GM18520 (cell line): ENCODE results near the gene FUOM.

Experiments
- ATAC-seq: cut with Tn5 transposase; IDR thresholded peaks from one replicate; pipeline ENCODE4 v1.9.1; 2021; ENCODE audit not compliant: unreplicated experiment

FUOM gene, protein sequence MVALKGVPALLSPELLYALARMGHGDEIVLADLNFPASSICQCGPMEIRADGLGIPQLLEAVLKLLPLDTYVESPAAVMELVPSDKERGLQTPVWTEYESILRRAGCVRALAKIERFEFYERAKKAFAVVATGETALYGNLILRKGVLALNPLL

DNA sequence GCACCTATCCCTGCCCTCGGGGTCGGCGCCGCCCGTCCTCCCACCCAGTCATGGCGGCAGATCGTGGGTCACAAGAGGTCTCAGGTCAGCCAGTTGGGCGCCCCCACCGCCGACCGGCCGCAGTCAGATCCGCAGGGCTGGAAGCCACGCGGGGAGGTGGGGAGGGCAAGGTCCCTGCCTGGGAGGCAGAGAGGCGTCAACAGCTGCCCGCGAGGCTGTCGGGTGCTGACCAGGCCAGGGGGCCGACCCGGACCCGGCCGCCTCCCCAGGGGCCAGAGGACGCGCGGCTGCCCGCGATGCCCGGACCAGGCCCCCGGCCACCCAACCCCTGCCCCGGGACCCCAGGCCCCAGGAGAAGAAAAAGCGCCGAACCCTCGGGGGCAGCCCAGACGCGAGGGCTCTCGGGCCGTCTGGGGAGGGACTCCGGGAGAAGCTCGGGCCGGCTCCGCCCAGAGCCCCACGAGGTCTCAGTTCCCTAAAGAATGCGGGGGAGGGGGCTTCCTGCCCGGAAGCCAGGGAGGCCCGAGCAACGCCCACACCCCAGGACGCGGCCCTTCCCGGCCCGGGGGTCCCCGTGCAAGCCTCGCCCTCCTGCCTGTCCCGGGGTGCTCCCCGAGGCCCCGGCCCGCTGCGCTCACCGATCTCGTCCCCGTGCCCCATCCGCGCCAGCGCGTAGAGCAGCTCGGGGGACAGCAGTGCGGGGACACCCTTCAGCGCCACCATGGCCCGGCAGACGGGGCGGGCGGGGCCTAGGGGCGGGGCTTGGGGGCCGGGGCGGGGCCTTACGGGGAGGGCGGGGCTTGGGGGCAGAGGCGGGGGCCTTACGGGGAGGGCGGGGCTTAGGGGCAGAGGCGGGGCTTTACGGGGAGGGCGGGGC is at the start of gene FUOM:
FUOM (minus strand) TSS at position 735 of the 877 bp plus-strand sequence; CDS start at position 723, 12 bp downstream.
- ATAC-seq = no peak

DNA sequence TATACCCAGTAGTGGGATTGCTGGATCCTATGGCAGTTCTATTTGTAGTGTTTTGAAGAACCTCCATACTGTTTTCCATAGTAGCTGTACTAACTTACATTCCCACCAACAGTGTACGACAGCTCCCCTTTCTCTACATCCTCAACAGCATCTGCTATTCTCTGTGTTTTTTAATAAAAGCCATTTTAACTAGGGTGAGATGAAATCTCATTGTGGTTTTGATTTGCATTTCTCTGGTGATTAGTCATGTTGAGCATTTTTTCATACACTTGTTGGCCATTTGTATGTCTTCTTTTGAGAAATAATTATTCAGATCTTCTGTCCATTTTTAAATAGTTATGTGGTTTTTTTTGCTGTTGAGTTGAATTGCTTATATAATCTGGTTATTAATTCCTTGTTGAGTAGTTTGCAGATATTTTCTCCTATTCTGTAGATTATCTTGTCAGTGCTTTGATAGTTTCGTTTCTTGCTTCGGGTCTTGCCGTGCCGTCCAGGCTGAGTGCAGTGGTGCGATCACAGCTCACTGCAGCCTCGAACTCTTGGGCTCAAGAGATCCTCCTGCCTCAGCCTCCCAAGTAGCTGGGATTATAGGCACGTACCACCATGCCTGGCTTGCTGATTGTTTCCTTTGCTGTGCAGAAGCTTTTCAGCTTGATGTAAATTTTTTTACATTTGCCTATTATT is 48.2 kb upstream of the FUOM start:
- no peak for ATAC-seq

DNA sequence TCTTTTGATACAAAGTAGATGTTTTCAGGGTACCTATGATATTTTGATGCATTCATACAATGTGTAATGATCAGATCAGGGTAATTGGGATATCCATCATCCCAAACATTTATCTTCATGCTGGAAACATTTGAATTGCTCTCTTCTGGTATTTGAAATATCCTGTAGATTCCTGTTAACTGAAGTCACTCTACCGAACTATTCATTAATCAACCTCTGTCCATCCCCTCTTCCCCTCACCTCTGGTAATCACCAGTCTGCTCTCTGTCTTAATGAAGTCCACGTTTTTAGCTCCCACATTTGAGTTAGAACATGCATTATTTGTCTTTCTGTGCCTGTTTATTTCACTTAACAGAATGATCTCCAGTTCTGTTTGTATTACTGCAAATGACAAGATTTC is 47.5 kb upstream of the FUOM start:
- ATAC-seq = no peak

DNA sequence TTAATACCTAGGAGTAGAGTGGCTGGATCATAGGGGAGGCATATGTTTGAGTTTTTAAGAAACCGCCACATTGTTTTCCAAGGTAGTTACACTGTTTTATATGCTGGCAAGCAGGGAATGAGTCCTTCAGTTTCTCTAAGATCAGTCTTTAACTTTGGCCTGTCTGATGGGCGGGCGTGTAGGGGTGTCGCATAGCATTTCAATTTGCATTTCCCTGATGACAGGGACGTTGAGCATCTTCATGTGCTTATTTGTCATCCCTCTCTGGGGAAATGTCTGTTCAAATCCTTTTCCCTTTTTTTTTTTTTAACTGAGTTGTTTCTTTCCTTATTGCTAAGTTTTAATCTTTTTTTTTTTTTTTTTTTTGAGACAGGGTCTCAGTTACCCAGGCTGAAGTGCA is 46.0 kb upstream of the FUOM start:
- ATAC-seq = no peak

DNA sequence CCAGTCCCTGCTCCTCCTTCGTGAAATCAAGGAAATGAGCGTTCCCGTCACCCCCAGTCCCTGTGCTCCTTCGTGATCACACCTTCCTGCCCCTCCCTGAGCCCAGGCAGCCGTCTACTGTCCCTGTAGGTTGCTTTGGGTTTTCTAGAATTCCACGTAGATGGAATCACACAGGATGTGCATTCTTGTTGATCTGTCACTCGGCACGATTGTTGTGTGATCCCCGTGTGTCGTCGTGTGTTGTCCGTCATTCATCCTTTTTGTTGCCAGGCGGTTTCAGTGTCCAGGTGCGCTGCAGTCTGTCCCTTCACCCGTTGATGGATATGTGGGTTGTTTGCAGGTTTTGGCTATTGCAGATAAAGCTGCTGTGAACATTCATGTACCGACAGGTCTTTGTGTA is 45.5 kb upstream of the FUOM start:
- ATAC-seq = no peak

DNA sequence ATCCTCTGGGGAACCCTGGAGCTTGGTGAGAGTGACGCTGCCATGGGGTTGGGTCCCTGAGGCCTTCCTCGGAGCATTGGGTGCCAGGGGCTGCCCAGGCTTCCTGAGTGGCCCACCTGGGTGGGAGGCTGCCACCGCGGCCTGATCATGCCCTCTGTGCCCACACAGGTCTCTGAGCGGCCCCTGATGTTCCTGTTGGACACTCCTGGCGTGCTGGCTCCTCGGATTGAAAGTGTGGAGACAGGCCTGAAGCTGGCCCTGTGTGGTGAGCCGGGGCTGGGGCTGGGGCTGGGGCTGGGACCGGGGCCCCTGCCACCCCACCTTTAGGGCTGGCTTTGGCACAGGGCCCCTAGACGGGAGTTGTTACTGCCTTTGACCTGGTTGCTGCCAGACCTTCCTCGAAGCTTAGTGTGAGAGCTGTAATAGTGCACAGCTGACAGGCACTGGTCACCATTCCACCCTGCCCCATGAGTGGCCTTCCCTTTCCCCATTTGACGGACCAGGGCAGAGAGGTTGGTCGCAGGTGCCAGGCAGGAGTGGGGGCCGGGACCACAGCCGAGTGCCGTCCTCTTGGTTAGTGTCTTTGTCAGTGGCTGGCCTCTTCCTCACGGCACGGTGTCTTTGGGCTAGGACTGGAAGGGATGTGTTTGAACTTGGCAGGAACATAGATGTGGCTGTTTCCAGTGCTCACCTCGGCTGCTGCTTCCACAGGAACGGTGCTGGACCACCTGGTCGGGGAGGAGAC is 44.3 kb upstream of the FUOM start:
- no peak for ATAC-seq

DNA sequence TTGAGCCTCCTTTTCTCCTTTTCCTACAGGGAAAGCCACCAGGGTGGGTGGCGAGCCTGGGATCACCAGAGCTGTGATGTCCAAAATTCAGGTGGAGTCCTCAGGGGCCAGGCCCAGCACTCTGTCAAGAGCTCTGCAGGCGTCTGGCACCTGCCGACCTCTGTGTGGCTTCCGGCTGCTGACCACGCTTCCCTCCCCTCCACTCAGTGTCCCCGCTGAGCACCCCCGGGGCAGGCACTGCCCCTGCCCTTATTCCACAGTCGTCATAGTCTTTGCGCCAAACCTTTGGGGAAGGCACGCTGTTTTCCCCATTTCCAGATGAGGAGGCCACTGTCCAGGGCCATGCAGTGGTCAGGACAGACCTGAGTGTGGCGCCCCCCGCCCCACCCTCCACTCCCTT is 43.7 kb upstream of the FUOM start:
- no peak for ATAC-seq

DNA sequence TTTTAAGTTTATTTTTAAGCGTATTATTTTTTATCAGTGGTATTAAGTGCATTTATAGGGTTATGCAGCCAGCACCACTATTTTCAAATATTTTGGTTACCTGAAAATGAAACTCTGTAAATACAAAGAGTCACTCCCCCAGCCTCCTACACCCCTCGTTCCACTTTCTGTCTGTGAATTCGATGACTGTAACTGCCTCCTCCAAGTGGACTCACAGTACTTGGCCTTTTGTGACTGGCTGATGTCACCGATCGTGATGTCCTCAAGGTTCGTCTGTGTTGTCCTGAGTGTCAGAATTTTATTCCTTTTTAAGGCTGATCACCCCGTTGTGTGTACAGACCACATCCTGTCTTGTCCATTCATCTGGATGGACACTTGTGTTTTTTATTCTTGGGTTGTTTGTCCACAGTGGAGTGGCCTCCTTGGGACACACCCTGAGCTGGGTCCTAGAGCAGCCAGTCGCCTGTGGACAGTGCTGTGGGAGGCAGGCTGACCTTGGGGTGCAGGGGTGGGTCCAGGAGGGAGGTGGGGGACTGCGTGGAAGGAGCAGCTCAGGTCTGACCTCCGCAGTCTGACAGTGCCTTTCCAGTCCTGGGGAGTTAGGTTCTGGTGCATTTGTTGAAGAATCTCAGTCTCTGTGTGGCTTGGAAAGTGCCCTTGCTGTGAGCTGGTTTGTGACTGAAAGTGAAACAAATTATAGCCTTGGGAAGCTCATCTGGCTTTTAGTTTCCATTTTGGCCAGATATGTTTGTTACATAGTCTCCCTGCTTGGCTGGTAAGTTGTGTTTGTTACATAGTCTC is 43.0 kb upstream of the FUOM start:
- ATAC-seq = peak; percentile 62

DNA sequence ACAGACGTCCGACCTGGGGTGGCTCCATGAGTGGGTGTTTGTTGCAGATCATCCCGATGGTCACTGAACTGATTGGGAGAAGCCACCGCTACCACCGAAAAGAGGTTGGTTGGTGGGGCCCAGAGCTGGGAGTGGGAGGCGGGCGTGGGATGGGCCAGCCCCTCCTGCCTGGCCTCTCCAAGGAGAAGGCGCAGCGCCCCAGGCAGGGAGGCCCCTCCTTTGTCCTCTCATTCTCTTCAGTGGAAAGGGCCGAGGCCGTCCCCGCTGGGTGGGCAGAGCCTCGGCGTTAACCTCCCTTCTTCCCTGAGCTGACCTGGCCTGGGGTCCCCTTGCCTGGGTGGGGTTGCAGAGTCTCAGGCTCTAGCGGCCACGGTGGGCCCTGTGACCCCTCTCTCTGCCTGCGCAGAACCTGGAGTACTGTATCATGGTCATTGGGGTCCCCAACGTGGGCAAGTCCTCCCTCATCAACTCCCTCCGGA is 41.3 kb upstream of the FUOM start:
- ATAC-seq = no peak

DNA sequence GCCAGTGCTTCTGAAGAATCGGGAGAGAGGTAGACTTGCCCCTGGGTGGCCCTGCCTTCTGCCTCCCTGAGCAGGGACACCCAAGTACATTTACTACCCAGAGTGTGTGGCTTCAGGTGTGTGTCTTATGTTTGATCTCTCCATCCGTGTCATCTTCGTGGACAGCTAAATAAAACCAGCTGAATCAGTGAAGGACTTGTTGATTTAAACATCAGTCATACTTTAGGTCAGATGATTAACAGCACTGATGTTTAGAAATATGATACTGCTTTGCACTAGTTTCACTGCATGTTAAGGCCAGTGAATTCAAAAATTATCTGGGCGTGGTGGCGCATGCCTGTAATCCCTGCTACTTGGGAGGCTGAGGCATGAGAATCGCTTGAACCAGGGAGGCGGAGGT is 40.1 kb upstream of the FUOM start:
- no peak for ATAC-seq

DNA sequence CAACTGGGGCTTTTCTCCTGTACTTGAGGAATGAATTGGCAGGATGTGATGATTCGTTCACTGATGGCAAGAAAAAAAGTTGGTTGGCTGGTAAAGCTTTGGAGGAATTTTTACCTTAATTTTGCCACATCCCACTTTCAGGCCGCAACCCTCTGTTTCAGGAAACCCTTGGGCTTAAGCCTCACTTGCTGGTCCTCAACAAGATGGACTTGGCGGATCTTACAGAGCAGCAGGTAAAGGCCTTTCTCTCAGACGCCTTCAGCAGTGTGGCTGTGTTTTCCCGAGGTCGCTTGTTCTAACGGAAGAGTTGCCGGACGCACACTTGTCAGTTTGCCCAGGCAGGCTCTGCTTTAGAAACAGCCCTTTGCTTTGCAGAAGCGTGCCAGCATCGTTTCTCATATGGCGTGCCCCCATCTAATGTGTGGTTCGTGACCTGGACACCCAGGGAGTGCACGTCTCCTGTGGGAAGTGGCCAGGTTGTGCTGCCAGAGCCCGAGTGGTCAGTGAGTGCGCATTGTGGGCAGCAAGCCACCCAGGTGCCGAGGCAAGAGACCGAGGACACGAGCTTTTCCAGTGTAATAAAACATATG is 38.3 kb upstream of the FUOM start:
- no peak for ATAC-seq

DNA sequence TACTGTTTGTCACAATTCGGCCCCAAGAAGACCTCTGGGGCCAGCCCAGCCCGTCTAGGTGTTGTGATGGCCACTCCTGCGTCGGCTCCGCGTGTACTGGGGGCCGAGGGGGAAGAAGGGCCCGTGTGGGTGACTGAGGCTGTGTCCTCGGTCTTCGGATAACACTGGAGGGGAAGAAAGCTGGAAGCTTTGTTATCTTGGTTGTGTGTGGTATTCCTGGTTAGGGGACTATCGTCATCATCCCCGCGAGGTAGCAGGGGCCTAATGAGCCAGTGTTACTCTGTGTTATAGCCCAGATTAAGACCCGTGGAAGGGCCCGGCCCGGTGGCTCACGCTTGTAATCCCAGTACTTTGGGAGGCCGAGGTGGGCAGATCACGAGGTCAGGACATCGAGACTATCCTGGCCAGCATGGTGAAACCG is 37.0 kb upstream of the FUOM start:
- no peak for ATAC-seq

DNA sequence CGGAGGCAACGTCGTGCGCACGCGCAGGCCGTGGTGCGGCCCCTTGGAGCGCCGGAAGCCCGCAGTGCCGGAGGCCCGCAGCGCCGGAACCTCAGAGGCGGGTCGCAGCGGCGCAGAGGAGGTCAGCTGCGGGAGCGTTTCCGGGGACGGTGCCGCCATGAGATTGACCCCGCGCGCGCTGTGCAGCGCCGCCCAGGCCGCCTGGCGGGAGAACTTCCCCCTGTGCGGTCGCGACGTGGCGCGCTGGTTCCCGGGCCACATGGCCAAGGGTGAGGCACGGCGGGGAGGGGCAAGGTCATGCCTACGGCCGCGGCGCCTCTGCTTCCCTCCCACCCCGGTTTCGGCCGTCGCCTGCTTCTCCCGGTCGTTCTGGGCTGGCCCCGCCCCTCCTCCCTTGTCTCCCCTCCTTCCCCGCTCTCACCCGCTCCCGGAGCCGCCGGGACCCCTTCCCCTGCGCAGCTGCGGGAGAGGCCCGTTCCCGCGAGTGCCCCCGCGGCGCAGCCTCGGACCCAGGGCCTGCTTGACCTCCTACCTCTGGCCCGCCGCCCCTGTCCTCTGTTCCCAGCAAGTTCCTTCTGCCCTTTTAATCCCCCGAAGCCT is 36.3 kb upstream of the FUOM start, which contains the start of gene MTG1:
MTG1 (plus strand) TSS at position 94 of the 600 bp plus-strand sequence; CDS start at position 158, 64 bp downstream.
- peak; percentile 72 for ATAC-seq

DNA sequence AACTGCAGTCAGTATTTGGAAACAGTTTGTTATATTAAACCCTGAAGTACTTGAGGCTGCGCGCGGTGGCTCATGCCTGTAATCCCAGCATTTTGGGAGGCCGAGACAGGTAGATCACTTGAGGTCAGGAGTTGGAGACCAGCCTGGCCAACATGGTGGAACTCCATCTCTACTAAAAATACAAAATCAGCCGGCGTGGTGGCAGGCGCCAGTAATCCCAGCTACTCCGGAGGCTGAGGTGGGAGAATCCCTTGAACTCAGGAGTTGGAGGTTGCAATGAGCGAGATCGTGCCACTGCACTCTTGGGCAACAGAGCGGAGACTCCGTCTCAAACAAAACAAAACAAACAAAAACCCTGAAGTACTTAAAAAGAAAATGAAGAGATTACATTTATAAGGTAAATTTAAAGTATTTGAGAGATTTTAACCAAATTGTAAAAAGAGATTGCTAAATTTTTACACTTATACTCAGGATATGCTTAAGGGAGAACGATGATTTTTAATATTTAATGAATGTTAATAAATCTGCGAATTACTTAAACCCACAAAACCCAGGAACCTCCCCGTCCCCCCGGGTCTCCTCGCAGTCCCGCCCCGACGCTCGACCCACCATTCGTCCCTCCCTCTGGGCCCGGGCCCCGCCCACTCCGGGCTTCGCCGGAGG is 35.7 kb upstream of the FUOM start:
- no peak for ATAC-seq

DNA sequence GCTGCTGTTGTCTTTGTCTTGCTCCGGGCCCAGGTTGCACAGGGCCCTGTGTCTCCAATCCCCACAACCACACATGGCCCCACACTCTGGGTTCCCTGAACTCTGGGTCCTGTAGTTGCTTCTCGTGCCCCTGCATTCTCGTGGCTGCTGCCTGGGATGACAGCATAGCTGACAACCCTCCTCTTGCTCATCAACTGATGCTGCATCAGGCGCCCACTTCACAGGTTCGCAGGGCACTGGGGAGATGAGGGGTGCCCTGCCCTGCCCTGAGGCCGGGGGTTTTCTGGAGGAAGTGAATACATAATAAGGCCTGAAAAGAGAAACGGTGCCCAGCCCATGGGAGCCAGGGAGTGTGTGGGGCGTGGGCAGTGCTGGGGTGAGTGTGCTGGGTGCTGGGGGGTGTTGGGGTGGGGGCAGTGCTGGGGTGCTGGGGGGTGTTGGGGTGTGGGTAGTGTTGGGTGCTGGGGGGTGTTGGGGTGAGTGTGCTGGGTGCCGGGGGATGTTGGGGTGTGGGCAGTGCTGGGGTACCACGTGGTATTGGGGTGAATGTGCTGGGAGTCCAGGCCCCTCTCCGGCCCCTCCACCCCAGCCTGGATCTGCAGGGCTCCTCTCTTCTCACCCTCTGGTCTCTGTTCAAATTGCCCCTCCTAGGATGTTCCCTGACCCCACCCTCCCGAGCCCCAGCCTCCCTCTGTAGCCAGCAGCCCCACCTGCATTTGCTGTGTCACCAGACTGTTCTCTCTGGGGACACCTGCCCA is 34.1 kb upstream of the FUOM start:
- no peak for ATAC-seq

DNA sequence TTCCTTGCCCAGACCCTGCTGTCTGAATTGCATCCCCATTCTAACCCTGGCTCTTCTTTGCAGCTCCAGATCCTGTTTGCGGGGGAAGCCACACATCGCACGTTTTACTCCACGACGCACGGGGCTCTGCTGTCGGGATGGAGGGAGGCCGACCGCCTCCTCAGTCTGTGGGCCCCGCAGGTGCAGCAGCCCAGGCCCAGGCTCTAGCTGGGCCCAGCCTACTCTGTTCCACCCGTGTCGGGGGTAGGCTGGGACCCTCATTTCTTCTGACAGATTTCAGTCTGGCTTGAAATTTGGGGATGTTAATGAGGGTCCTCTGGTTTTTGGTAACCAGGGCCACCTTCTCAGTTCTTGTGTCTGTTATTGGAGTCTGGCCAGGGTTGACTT is 33.4 kb upstream of the FUOM start:
- no peak for ATAC-seq

DNA sequence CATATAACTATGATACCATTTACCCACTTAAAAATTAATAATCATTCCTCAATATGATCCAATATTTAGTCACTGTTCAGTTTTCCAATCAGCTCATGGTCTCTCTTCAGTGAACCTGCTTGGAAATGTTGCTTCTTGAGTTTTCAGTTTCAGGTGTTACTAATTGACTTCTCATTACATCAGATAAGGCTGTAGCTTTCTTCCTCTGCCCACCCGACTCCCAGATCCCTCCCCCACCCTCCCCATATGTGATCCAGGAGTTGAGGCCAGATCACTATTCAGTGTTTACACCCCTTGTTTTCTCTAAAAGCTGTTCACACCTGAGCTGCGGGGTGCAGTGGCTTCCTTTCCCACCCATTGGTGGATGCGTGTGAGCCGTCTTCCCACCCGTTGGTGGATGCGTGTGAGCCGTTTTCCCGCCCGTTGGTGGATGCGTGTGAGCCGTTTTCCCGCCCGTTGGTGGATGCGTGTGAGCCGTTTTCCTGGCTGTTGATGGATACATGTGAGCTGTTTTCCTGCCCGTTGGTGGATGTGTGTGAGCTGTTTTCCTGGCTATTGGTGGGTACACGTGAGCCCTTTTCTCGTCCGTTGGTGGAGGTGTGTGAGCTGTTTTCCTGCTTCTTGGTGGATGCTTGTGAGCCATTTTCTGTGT is 32.9 kb upstream of the FUOM start:
- ATAC-seq = no peak
